H1 (cell line): ENCODE data around the gene C19orf12. TPM values are rescaled to one million over a fixed set of nuclear protein-coding genes. Genes with fewer than 3 reads are reported as not detected.

Experiments used
- CTCF ChIA-PET: fragments of 300-600 bp; sonication (Branson Sonifier 250); formaldehyde crosslinking; loops from one replicate; lab custom pipeline; 2021; ENCODE audit not compliant: partially characterized antibody; lab: Charles Lee
- POLR2A ChIA-PET: fragments of 300-600 bp; sonication (Branson Sonifier 250); formaldehyde crosslinking; loops from one replicate; lab custom pipeline; 2021; ENCODE audit warnings: inconsistent platforms; ENCODE audit not compliant: partially characterized antibody; lab: Charles Lee
- DNase-seq, 2 experiments: peaks; one replicate each; pipeline versions ENCODE4 v3.0.0 to v3.0.0-alpha.2; 2010 to 2022; ENCODE audit warnings: low spot score in 2 of 2, low read depth in 1 of 2, mixed read lengths in 1 of 2
- FAIRE-seq: peaks from 2 replicates; lab custom pipeline; 2011; peaks lifted over from hg19 to GRCh38; lab: Jason Lieb, UNC
- H2AFZ ChIP-seq: 2 replicates; pipeline ENCODE4 v1.8.1; 2012; ENCODE audit warnings: low read length, inconsistent platforms
- H2AK5ac ChIP-seq: 2 replicates; pipeline ENCODE4 v1.6.1; 2013; ENCODE audit warnings: low read depth, low read length
- H2BK120ac ChIP-seq: replicated peaks from 2 replicates; pipeline ENCODE3; 2013; ENCODE audit warnings: low read depth, low read length, inconsistent platforms
- H2BK12ac ChIP-seq: 2 replicates; pipeline ENCODE4 v1.6.1; 2013; ENCODE audit warnings: low read depth, low read length
- H2BK15ac ChIP-seq: 2 replicates; pipeline ENCODE4 v1.6.1; 2013; ENCODE audit warnings: low read length
- H2BK20ac ChIP-seq: 2 replicates; pipeline ENCODE4 v1.6.1; 2013; ENCODE audit warnings: low read length
- H2BK5ac ChIP-seq: 2 replicates; pipeline ENCODE4 v1.6.1; 2013; ENCODE audit warnings: low read depth, low read length
- H3K14ac ChIP-seq: 2 replicates; pipeline ENCODE4 v1.6.1; 2013; ENCODE audit warnings: inconsistent platforms; ENCODE audit not compliant: insufficient read length
- H3K18ac ChIP-seq: 2 replicates; pipeline ENCODE4 v1.6.1; 2013; ENCODE audit warnings: low read length; ENCODE audit errors: extremely low read depth
- H3K23ac ChIP-seq: 2 replicates; pipeline ENCODE4 v1.6.1; 2013; ENCODE audit warnings: inconsistent platforms; ENCODE audit not compliant: insufficient read length
- H3K23me2 ChIP-seq: 2 replicates; pipeline ENCODE4 v1.6.1; 2013; ENCODE audit warnings: low read depth, low read length
- H3K27ac ChIP-seq: 2 replicates; pipeline ENCODE4 v1.6.1; 2011; ENCODE audit warnings: low read depth, low read length, inconsistent platforms
- H3K27me3 ChIP-seq, 4 experiments: replicated peaks in 1 of 4; 1 replicate in 1 of 4; 2 replicates in 3 of 4; pipeline versions ENCODE4 v1.6.1 to v1.8.1; 2011 to 2013; ENCODE audit warnings: low read length in 3 of 4, mild to moderate bottlenecking in 3 of 4, inconsistent platforms in 2 of 4, mixed read lengths in 2 of 4, moderate library complexity in 1 of 4; ENCODE audit not compliant: control insufficient read depth in 3 of 4, insufficient read depth in 3 of 4; ENCODE audit errors: extremely low read depth in 1 of 4
- H3K36me3 ChIP-seq, 4 experiments: 2 replicates each; pipeline versions ENCODE4 v1.6.1 to v1.8.1; 2011 to 2013; ENCODE audit warnings: mild to moderate bottlenecking in 4 of 4, low read length in 3 of 4, moderate library complexity in 2 of 4, control low read depth in 1 of 4, inconsistent platforms in 1 of 4; ENCODE audit not compliant: insufficient read depth in 4 of 4, control insufficient read depth in 2 of 4
- H3K4ac ChIP-seq: replicated peaks from 2 replicates; pipeline ENCODE3; 2013; ENCODE audit warnings: low read length, low read depth, mixed read lengths, inconsistent platforms; ENCODE audit not compliant: insufficient read length
- H3K4me1 ChIP-seq, 4 experiments: replicated peaks in 1 of 4; 1 replicate in 1 of 4; 2 replicates in 3 of 4; pipeline versions ENCODE4 v1.6.1 to v1.8.1; 2011 to 2013; ENCODE audit warnings: low read length in 3 of 4, inconsistent platforms in 2 of 4, mixed read lengths in 1 of 4; ENCODE audit not compliant: insufficient read depth in 4 of 4, control insufficient read depth in 3 of 4
- H3K4me2 ChIP-seq, 2 experiments: 2 replicates each; pipeline versions ENCODE4 v1.6.1 to v1.8.1; 2011 to 2013; ENCODE audit warnings: low read depth in 2 of 2, low read length in 2 of 2, control low read depth in 1 of 2, inconsistent platforms in 1 of 2, mild to moderate bottlenecking in 1 of 2; ENCODE audit not compliant: insufficient read depth in 1 of 2
- H3K4me3 ChIP-seq, 4 experiments: fragments of 200-600, 300-600 bp in 1 of 4; sonication (generic), shearing (Covaris generic), sonication (Bioruptor Twin) in 1 of 4; 2 replicates each; pipeline versions ENCODE4 v1.5.1 to v1.8.1; 2011 to 2016; ENCODE audit warnings: low read length in 4 of 4, low read depth in 3 of 4, control low read depth in 2 of 4, inconsistent platforms in 2 of 4, mild to moderate bottlenecking in 2 of 4, mixed read lengths in 1 of 4, moderate library complexity in 1 of 4; ENCODE audit not compliant: insufficient read depth in 2 of 4; ENCODE audit errors: extremely low read depth in 1 of 4
- H3K56ac ChIP-seq: replicated peaks from 2 replicates; pipeline ENCODE3; 2013; ENCODE audit warnings: low read depth, mild to moderate bottlenecking, mixed read lengths, low read length, inconsistent platforms; ENCODE audit not compliant: insufficient read length
- H3K79me1 ChIP-seq: 2 replicates; pipeline ENCODE4 v1.6.1; 2013; ENCODE audit warnings: low read depth, low read length, control low read depth
- H3K79me2 ChIP-seq, 2 experiments: 2 replicates each; pipeline versions ENCODE4 v1.6.1 to v1.8.1; 2012 to 2013; ENCODE audit warnings: low read length in 2 of 2, mild to moderate bottlenecking in 2 of 2, inconsistent platforms in 1 of 2; ENCODE audit not compliant: insufficient read depth in 2 of 2, control insufficient read depth in 1 of 2
- H3K9ac ChIP-seq, 4 experiments: replicated peaks in 1 of 4; 1 replicate in 1 of 4; 2 replicates in 3 of 4; pipeline versions ENCODE4 v1.6.1 to v1.8.1; 2011 to 2013; ENCODE audit warnings: low read depth in 3 of 4, low read length in 3 of 4, control low read depth in 2 of 4, mild to moderate bottlenecking in 2 of 4, moderate library complexity in 2 of 4, inconsistent platforms in 1 of 4; ENCODE audit errors: extremely low read depth in 1 of 4
- H3K9me3 ChIP-seq, 2 experiments: 2 replicates each; pipeline versions ENCODE4 v1.6.1 to v1.8.1; 2012 to 2013; ENCODE audit warnings: mild to moderate bottlenecking in 2 of 2, moderate library complexity in 2 of 2, control low read depth in 1 of 2, inconsistent platforms in 1 of 2, low read depth in 1 of 2, low read length in 1 of 2, mixed read lengths in 1 of 2; ENCODE audit not compliant: insufficient read depth in 2 of 2
- H4K20me1 ChIP-seq, 2 experiments: replicated peaks in 1 of 2; 2 replicates each; pipeline versions ENCODE3 to v1.8.1; 2011 to 2013; ENCODE audit warnings: inconsistent platforms in 2 of 2, low read length in 2 of 2, mild to moderate bottlenecking in 1 of 2; ENCODE audit not compliant: insufficient read depth in 2 of 2, control insufficient read depth in 1 of 2
- H4K5ac ChIP-seq: 2 replicates; pipeline ENCODE4 v1.6.1; 2013; ENCODE audit warnings: low read length, low read depth, mixed read lengths, inconsistent platforms; ENCODE audit not compliant: insufficient read length
- H4K8ac ChIP-seq: 2 replicates; pipeline ENCODE4 v1.8.0; 2013; ENCODE audit warnings: mild to moderate bottlenecking, moderate library complexity, low read length, inconsistent platforms; ENCODE audit not compliant: insufficient read depth; ENCODE audit errors: extremely low read depth
- H4K91ac ChIP-seq: replicated peaks from 2 replicates; pipeline ENCODE3; 2013; ENCODE audit warnings: low read length, mixed read lengths, inconsistent platforms; ENCODE audit not compliant: insufficient read length
- ASH2L ChIP-seq: fragments of 200-600, 300-600 bp; sonication (generic); IDR thresholded peaks from one replicate; pipeline ENCODE4 v1.7.1; 2017; ENCODE audit warnings: low read length
- CBX8 ChIP-seq: fragments of 300-800, 300-1000 bp; sonication (generic); IDR thresholded peaks from 2 replicates; pipeline ENCODE4 v1.7.1; 2016; ENCODE audit warnings: low read depth, low read length, borderline replicate concordance
- CTCF ChIP-seq, 3 experiments: IDR thresholded peaks; 1 replicate in 2 of 3; 2 replicates in 1 of 3; pipeline versions ENCODE4 v1.5.1 to v1.6.1; 2011; ENCODE audit warnings: low read length in 3 of 3, mild to moderate bottlenecking in 3 of 3, inconsistent platforms in 2 of 3, low read depth in 1 of 3, moderate library complexity in 1 of 3; ENCODE audit not compliant: insufficient read depth in 1 of 3; ENCODE audit errors: control extremely low read depth in 1 of 3
- EP300 ChIP-seq, 2 experiments: IDR thresholded peaks; 1 replicate in 1 of 2; 2 replicates in 1 of 2; pipeline ENCODE4 v1.6.1; 2011 to 2012; ENCODE audit warnings: low read depth in 2 of 2, low read length in 2 of 2, mild to moderate bottlenecking in 2 of 2, borderline replicate concordance in 1 of 2, inconsistent platforms in 1 of 2, moderate library complexity in 1 of 2
- KDM1A ChIP-seq: fragments of 200-600, 300-600 bp; sonication (generic); IDR thresholded peaks from 2 replicates; pipeline ENCODE4 v1.7.1; 2016; ENCODE audit warnings: mild to moderate bottlenecking, low read length, borderline replicate concordance
- KDM5A ChIP-seq: fragments of 200-600 bp; IDR thresholded peaks from 2 replicates; pipeline ENCODE4 v1.7.1; 2012; ENCODE audit warnings: mild to moderate bottlenecking, low read length, inconsistent platforms, mixed read lengths
- RNF2 ChIP-seq: fragments of 200-900, 300-1000 bp; sonication (generic); IDR thresholded peaks from 2 replicates; pipeline ENCODE4 v1.7.1; 2016; ENCODE audit warnings: borderline replicate concordance, low read depth, mild to moderate bottlenecking, antibody characterized with exemption, low read length; ENCODE audit not compliant: poor library complexity, severe bottlenecking; ENCODE audit errors: missing control alignments
- RXRA ChIP-seq: IDR thresholded peaks from 2 replicates; pipeline ENCODE4 v1.6.1; 2011; ENCODE audit warnings: low read depth, mild to moderate bottlenecking, low read length, moderate library complexity; ENCODE audit not compliant: insufficient read depth
- SIRT6 ChIP-seq: IDR thresholded peaks from one replicate; pipeline ENCODE4 v1.7.1; 2012; ENCODE audit warnings: low read length, inconsistent platforms
- SP1 ChIP-seq: IDR thresholded peaks from 2 replicates; pipeline ENCODE4 v1.6.1; 2011; ENCODE audit warnings: low read depth, low read length
- WGBS, 2 experiments: shearing (Covaris generic) in 1 of 2; methylation state at CpG; one replicate each; pipeline versions ENCODE4 v1.1.6 to v1.1.7; 2013 to 2015; ENCODE audit warnings: low lambda C conversion rate in 2 of 2, mixed read lengths in 2 of 2, inconsistent platforms in 1 of 2, low coverage in 1 of 2, missing lambda C conversion rate in 1 of 2; ENCODE audit not compliant: insufficient replicate concordance in 2 of 2, insufficient coverage in 1 of 2, insufficient read length in 1 of 2; ENCODE audit errors: extremely low coverage in 1 of 2, missing lambda C conversion rate in 1 of 2; 5-methylcytosine and 5-hydroxymethylcytosine counted together
- polyA plus RNA-seq, 7 experiments: library from polyadenylated mRNA; depleted of rRNA in 3 of 7; stranded (reverse) in 5 of 7; unstranded in 2 of 7; fragments of >200 nt in 5 of 7; fragments of 200-250 nt in 2 of 7; gene quantifications; 1 replicate in 5 of 7; 2 replicates in 1 of 7; 4 replicates in 1 of 7; pipeline versions ENCODE4 v1.2.1 to v1.2.3, GENCODE V29; 2011 to 2013; ENCODE audit warnings: missing spikeins in 2 of 7, mixed read lengths in 2 of 7
- total RNA-seq: library from RNA; stranded (reverse); fragmentation: NEBNext Ultra II Directional; extraction: Animal tissue kit (Norgen Biotek cat#: 25700); gene quantifications from 2 replicates; pipeline ENCODE4 v1.2.1, GENCODE V29; 2021

C19orf12 gene
- total and polyA plus RNA-seq, 2 of the 8 experiments (the other 6 are each of a cell fraction or from before 2014, with no cell fraction given) = 10.7 to 11.9 TPM

GRCh38 chr19:29724746-29725145 is 9.7 kb upstream of the C19orf12 start:
- Histone ChIP-seq H3K18ac (no peak overlapping the region), H2BK5ac (no peak overlapping the region), H3K4me3 (peak overlapping the region in 2 of 4 experiments; percentile 21 to 48; a peak in 3 of 8 replicates), H2BK20ac (no peak overlapping the region), H3K23ac (no peak overlapping the region), H2BK120ac (no peak overlapping the region), H2BK15ac (no peak overlapping the region), H3K36me3 (no peaks in the 10 kb centered on the region), H4K8ac (no peak overlapping the region; the same call in 1 of the 2 replicates), H4K91ac (no peak overlapping the region), H2BK12ac (no peak overlapping the region), H3K4me2 (peak overlapping the region; percentile 49 to 61), H2AFZ (peak overlapping the region; percentile 45; the same call in 1 of the 2 replicates), H3K14ac (no peak overlapping the region), H3K79me1 (no peaks in the 10 kb centered on the region), H4K20me1 (no peaks in the 10 kb centered on the region), H3K79me2 (no peaks in the 10 kb centered on the region), H3K4ac (no peak overlapping the region), H3K23me2 (no peaks in the 10 kb centered on the region), H4K5ac (no peak overlapping the region), H3K9ac (no peak overlapping the region; a peak in 1 of 7 replicates), H3K27ac (no peak overlapping the region), H3K27me3 (peaks cover 0 to 5% (median 2%) of the 10 kb centered on the region in 4 experiments; a peak in 4 of 7 replicates), H3K56ac (no peak overlapping the region), H3K4me1 (peaks cover 2 to 9% (median 5%) of the 10 kb centered on the region in 4 experiments; a peak in 6 of 7 replicates), H2AK5ac (no peak overlapping the region), H3K9me3 (no peaks in the 10 kb centered on the region)
- POLR2A ChIA-PET = interaction anchor here (0.7 to 3.3 kb wide), 3 partner anchors 9 to 115 kb away, joined by 3 to 17 read pairs (median 3); partner anchors contain the start of gene C19orf12
- DNase-seq (no peak), FAIRE-seq (no peak)
- CTCF ChIA-PET = interaction anchor here (1.0 to 3.2 kb wide), 6 partner anchors 9 to 156 kb away, joined by 3 to 19 read pairs (median 4); partner anchors contain the start of gene C19orf12
- WGBS, 2 experiments = 49% methylated on average over 14 of the region's 14 CpGs; no CpG with 5 or more reads in 1 of the 2 experiments
- TF ChIP-seq SP1 (no peak), ASH2L (no peak), CTCF (IDR thresholded peaks at IDR 0.05; ENCODE audit: control extremely low read depth in 1 of 3, insufficient read depth in 1 of 3, low read depth in 1 of 3, low read length in 3 of 3) (no peak), EP300 (IDR thresholded peaks at IDR 0.05; ENCODE audit: borderline replicate concordance in 1 of 2, low read depth in 2 of 2, low read length in 2 of 2) (no peak), CBX8 (no peak), KDM1A (no peak), RNF2 (no peak), RXRA (no peak), SIRT6 (no peak), KDM5A (no peak)
